Pons (tissue), 1 donor: ENCODE data around the gene FEM1C.

ENCODE experiments used
- DNase-seq: peaks from one replicate; pipeline ENCODE4 v3.0.0-alpha.2; 2016; ENCODE audit warnings: low spot score

The FEM1C gene

GRCh38 chr5:115557667-115558387 lies 13.3 kb upstream of the FEM1C start:
- no peak for DNase-seq

DNA sequence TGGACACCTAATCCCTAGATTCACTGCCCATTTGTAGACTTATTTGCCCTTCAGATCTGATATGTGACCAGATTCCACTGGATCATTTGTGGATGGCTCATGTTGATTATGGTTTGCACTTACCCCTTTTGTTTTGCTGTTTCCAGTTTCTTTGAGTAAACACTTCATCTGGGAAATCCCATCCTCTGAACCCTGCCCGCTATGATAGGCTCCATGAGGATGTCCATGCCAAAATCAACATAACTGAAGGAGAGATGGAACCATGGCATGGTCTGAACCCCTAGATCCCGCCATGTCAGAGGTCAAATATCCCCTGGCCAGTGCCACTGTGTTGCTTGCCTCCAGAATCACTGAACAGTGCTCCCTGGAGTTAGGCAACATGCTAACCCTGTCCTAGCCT lies 11.7 kb upstream of the FEM1C start:
- no peak for DNase-seq

GRCh38 chr5:115555084-115555633 lies 10.6 kb upstream of the FEM1C start:
- no peak for DNase-seq

GRCh38 chr5:115553082-115553481 lies 8.5 kb upstream of the FEM1C start:
- no peak for DNase-seq

GRCh38 chr5:115551415-115551814 lies 6.8 kb upstream of the FEM1C start:
- no peak for DNase-seq

DNA sequence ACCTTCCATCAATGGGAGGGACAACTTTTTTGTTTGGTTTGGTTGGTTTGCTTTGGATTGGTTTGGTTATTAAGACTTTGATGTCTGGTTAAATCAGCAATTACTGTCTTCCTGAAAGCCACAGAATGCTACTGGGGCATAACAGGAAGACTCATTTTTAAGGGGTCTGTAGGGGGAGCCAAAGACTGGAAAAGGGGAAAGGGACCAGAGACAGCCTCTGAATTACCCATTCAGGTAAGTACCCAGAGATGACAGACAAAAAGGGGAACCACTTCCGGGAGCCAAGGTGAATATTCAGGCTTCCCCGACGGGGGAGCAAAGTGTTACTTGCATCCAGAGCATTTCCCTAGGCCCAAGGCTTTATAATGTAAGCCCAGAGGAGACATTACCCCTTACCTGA lies 4.6 kb upstream of the FEM1C start:
- no peak for DNase-seq

DNA sequence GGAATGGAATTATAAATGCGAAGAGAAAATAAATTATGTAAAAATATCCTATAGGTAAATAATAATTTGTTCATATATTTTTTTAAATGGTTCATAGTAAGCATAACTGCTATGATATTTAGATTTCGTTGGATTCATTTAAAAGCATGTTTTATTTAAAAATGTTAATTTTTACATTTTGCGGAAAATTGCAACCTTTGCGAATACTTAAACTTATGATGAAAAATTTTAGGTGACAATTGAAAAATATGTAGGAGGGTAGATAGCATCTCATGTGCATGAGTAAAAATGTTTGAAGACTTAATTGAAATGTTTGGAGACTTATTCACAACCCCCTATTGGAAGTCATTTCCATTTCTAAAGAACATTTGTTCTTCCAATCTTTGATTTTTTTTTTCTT lies 4.1 kb upstream of the FEM1C start:
- no peak for DNase-seq

- DNase-seq: no peak
These were observed 842 bp upstream of the FEM1C start for GRCh38 chr5:115545351-115545882.

- no peak for DNase-seq
These were observed 536 bp downstream of the FEM1C start for GRCh38 chr5:115544043-115544435.

GRCh38 chr5:115543365-115544042 lies 1.1 kb downstream of the FEM1C start:
- DNase-seq: peak; percentile 72

DNA sequence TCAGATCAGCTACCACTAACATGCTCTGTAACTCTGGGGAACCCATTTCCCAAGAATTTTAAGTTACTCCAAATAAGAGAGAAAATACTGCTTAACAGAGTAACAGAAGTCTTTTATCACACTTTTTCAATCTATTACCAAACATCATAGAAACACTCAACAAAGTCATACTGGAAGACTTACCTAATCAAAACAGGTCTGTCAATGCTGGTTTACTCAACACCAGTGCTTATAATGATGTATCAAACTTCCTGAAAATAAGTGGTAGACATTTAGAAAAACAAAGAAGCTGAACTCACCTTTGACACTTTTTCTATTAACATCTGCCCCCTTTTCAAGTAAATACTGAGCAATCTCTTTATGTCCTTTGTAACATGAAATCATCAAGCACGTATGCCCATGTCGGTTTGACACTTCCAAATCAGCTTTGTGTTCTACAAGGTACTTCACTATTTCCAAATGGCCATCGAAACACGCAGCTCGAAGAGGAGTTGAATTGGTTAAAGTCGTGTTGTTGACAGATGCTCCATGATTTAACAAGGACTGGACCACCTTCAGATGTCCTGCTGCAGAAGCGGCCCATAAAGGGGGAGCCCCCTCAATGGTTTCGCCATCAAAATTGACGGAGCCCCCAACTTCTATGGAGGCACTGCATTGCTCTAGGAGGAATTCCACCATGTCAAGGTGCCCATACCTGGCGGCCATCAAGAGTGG lies 1.8 kb downstream of the FEM1C start:
- DNase-seq: no peak

GRCh38 chr5:115542086-115542485 lies 2.5 kb downstream of the FEM1C start:
- no peak for DNase-seq

GRCh38 chr5:115541611-115542010 lies 3.0 kb downstream of the FEM1C start:
- DNase-seq: peak; percentile 31

GRCh38 chr5:115535479-115536035 lies 9.0 kb downstream of the FEM1C start:
- no peak for DNase-seq

- no peak for DNase-seq
These were observed 12.1 kb downstream of the FEM1C start for GRCh38 chr5:115532517-115532916.

DNA sequence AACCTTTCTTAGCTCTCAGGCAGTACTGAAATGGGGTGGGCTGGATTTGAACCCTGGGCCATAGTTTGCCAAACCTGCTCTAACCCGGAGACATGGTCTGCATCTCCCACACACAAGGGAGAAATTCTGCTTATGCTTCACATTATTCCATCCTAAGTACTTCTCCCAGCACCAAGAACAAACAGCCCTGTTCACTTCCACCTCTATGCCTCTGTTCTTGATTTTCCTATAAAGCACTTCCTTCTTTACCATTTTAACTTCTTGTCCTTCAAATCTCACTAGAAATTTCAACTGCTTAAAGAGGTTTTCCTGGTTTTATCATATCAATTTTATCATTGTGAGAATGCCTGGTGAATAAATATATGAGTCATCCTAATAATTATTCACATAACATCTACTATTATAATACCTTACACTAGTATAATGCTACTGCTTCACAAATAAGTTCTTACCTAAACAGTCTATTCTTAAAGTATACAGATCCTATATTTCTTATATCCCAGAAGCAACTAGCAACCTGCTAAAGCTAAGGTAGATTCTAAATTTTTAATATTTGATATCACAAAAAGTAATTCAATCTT lies 12.7 kb downstream of the FEM1C start:
- DNase-seq: no peak

DNA sequence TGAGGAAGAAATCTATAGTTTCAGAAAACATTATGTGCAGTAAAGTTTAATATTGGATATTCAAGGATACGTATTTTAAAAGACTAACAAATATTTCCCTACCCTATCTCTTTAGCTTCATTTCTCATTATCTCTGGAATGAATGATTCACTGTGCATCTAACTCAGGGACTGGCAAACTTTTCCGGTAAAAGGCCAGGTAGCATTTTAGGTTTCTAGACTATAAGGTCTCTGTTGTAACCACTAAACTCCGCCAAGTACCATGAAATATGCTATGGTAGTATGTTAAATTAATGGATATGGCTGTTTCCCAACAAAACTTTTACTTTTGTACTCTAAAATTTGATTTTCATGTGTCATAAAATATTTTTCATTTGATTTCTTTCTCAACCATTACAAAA lies 13.2 kb downstream of the FEM1C start:
- DNase-seq: no peak

DNA sequence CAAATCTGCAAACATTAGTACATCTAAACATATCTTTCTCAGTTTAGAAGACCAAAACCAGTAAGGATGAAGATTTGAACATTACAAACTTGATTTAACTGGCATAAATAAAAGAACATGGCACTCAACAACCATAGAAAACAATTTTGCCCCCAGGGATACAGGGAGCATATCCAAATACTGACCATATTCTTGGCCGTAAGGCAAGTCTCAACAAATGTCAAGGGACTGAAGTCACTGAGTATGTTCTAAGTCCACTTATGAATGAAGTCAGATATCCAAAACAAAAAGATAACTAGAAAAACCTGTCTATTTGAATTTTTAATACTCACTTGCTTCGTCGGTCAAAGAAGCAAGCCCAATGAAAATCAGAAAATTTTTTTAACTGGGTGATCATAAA lies 14.1 kb downstream of the FEM1C start:
- no peak for DNase-seq

DNA sequence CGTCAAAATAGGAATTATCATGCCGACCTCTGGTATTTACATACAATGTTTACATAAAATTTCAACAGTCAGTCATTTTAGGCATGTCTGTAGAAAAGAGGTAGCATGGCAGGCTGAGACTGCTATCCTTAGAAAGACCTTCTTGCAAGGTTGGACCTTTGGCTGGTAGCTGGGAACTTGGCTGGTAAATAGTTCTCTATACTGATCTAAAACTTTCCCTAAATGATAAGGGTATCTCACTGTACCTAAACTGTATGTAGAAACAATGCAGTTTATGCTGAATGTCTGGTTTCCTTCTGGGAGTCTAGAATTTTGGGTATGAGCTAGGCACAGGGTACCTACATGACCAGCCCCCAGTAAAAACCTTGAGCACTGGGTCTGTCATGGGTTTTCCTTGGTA lies 18.0 kb downstream of the FEM1C start:
- no peak for DNase-seq

DNA sequence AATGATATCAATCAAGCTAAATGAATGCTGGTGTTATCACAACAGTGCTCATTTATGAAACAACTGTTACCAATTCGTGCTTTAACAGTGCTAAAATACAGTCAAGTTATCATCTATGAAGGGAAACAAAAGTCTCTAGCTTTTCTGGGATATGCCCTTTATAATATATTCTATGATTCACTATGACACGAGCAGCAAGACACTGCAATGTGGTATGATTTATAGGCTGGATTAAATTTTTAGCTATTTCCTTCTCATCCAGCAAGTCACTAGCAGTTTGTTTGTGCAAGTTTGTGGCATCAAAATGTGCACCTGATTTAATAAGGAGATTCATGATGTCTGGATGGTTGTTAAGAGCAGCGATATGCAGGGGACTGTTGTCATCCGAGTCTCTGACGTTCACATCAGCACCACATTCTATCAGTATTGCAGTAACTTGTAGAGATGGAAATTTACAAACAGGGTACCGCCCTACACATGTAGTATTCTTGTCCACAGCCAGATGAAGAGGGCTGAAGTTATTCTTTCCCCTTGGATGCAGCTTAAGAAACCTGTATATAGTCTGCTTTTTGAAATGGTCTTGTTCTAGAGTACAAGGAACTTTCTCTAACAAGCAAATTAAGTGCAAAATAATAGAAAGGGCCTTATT lies 20.3 kb downstream of the FEM1C start:
- DNase-seq: no peak

- no peak for DNase-seq
These were observed 21.7 kb downstream of the FEM1C start for GRCh38 chr5:115522832-115523403.
